HG03280 (cell line): ENCODE data around the gene TNS1.

Source experiments
- ATAC-seq: cut with Tn5 transposase; IDR thresholded peaks from one replicate; pipeline ENCODE4 v1.9.1; 2021; ENCODE audit warnings: mild to moderate bottlenecking, moderate library complexity; ENCODE audit not compliant: unreplicated experiment

Gene TNS1

GRCh38 chr2:217856159-217856558, 146.6 kb downstream of the TNS1 start:
- no peak for ATAC-seq

DNA sequence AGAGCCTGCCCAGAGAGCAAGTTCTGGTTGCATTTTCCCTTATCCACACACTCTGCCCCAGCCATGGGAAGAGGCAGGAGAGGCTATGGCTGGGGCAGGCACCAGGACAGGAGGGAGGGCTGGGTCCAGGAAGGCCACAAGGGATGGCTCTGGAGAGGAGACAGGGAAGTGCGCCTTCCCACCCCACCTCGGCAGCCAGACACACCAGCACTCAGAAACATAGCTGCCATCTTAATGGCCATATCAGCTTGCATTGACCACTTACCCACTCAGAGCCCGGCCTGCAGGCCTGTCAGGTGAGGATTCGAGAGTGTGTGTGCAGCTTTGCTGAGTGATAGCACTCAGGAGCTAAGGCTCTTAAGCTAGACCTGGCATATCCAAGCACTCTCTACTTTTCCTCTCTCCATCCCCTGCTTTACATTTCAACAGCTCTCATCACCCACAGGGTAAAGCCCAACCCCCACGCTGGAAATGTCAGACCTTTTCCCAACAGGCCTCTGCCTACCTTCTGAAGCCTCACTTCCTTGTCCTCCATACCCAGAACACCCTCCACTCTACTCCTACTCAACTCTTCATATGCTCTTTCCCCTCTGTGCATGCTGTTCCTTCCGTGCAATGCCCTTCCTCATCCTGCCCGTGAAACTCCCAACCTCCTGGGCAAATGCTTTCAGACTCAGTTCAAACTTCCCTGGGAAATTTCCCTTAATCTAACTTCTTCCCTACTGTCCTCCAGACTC, 147.9 kb downstream of the TNS1 start:
- no peak for ATAC-seq

DNA sequence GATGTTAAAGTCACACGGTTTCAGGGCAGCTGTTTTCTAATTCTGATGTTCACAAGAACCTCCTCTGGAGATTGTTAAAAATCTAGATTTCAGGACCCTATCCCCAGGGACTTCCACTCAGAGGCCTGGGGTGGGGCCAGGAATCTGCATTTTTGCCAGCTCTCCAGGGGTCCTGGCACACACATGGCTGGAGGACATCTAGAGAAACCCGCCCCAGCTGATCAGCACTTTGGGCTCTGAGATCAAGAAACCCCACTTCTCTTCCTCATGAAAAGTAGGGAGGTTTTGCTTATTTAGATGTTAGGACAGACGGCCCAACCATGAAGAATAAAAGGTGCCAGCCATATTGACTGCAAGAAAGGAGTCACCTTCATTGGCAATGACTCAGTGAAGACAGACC, 148.8 kb downstream of the TNS1 start:
- ATAC-seq: no peak

DNA sequence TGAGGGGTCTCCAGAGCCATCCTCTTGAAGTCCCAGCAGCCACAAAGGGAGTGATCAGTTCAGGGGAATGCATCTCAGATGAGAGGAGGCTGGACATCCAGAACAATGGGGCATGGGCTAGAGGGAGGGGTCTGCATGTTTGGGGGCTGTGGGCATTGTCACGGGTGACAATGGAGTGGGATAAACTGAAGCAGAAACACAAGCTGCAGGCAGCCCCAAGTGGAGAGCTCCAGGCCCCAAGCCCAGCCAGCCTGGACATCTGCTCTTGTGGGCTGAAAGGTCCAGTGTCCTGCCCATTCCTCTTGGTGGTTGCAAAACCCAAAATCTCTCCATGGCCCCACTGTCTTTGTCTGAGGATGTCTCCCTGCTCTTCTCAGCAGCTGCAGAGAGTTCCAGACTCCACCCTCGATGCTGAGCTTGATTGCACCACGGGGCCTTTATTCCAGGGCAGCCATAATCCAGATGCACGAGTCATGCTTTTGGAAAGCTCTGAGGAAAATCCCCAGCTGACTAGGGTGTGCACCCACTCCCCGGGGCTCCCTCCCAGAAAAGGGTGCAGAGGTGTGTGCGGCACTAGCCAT, 149.4 kb downstream of the TNS1 start:
- no peak for ATAC-seq

DNA sequence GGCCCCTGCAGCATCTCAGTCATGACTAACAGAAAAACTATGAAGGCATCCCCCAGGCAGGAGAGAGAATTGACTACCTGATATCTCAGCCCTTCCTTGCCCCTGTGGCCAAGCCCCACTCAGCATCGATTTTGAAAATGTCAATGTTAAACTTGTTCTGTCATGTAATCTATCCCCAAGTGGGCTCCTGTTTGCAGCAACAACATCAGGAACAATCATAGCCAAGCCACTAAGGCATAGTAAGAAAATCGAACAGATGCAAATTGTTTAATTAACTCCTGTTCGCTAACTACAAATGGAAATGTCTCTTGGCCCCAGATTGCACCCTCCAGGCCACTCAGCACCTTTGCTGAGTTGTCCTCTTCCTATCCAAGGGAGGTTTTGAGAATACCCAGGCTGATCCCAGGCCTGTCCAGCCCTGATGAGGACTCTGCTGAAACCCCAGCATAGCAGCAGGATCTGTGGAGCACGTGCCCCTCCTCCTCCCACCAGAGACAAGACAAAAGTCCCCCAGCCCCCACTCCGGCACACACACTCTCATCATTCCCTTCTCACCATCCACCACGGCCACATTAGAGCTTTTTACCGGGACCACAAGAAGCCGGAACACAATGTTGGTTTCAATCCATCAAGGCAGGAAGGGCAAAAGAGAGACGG, 150.1 kb downstream of the TNS1 start:
- ATAC-seq: no peak

DNA sequence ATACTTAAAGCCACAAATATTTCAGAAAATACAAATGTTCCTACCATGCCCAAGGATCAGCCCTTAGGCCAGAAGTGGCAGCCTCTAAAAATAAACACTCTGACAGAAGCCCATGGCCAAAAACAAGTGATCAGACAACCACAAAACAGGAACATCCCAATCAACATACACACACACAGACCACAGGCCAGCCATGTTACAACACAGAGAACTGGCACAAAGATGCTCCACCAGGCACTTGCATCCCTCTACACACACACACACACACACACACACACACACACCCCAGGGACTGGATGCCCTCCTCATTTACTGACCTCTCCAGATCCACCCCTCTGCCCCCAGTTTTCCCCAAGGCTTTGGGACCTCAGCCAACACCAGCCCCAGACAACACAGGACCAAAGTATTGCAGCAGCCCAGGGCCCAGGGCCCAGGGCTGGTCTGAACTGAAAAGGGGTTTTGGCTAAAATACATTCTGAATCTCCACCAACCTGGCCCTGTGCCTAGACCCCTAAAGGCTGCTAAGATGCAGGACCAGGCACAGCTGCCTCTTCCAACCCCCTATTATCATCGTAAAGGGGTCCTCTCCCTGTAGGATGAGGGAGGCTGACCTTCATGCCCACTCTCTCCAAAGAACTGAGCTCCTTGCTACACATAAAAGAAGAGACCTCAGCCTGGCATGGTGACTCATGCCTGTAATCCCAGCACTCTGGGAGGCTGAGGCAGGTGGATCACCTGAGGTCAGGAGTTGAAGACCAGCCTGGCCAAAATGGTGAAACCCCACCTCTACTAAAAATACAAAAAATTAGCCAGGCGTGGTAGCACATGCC, 151.4 kb downstream of the TNS1 start:
- ATAC-seq: no peak

DNA sequence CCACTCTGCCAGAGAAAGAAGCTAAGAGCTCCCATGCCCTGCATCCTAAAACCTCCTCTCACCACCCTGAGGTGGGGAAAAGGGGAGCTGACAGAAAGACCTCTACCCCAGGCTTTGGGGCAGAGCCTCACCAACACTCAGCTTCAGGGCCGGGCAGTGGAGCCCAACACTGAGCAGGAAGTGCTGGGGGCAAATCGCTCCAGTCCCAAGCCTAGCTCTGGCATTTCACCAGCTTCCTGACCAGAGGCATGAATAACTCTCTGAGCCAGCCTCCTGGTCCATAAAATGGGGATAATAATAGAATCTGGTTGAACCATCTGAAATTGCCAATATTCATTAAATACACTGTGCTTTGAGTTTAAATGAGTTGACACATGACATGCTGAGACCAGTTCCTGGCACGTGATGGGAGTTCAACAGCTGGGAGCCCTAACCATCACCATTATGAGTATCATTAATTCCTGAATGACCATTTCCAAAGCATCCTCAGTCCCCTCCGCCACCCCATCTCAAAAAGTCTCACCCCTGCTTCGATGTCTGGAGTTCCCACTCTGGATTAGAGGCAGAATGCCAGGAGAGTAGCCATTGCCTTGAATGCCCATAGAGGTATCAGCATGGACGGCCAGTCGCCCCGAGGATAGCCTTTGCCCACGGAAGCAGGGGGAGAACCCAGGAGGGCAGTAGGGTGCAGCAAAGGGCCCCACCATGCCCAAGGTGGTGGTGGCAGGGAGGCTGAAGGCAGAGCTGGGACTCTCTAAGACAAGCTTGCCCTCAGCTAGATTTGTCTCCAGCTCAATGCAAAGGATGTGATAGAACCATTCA, 153.4 kb downstream of the TNS1 start:
- no peak for ATAC-seq

- no peak for ATAC-seq
Measured at GRCh38 chr2:217848351-217848957, 154.3 kb downstream of the TNS1 start.

GRCh38 chr2:217847552-217848350, 155.0 kb downstream of the TNS1 start:
- no peak for ATAC-seq

DNA sequence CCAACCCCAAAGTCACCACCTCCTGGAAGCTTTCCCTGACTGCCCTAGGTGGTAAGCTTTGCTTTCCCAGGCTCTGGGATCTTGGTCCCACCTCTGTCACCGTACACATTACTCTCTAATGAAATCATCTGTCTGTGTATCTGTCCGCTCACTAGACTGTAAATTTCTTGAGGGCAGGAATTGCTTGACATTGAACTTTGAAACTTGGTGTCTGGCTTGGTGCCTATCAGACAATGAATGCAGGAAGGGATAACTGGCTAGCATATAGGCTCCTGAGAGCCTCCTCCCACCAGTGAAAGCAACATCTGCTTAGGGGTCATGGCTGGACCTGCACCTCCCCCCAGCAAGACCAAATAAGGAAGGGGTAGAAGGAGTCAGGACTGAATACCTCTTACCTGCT, 155.7 kb downstream of the TNS1 start:
- ATAC-seq: no peak

DNA sequence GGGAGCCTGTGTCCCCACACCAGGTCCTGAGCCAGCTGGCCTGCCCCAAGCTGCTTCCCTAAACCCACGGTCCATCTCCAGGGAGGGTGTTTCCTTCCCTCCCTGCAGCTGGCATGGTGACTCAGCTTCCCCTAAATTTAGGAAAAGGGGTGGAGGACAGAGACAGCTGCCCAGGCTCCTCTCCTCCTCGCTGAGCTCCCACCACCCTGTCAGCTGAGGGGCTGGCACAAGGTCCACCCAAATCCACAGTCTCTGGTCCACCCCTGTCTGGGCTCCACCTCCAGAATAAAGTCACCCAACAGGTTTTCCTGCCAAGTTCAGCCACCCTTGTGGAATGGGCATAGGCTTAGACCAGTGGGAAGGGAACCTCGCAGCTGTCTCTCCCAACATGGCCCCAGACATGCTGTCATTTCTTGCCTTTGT, 156.5 kb downstream of the TNS1 start:
- no peak for ATAC-seq

- ATAC-seq: no peak
Measured at GRCh38 chr2:217845301-217845700, 157.5 kb downstream of the TNS1 start.

- ATAC-seq: no peak
Measured at GRCh38 chr2:217844696-217845095, 158.1 kb downstream of the TNS1 start.

GRCh38 chr2:217843324-217843723, 159.5 kb downstream of the TNS1 start:
- ATAC-seq: no peak

GRCh38 chr2:217842017-217842416, 160.8 kb downstream of the TNS1 start:
- ATAC-seq: no peak

GRCh38 chr2:217840522-217840921, 162.3 kb downstream of the TNS1 start:
- no peak for ATAC-seq

GRCh38 chr2:217839750-217840107, 163.1 kb downstream of the TNS1 start:
- ATAC-seq: no peak

DNA sequence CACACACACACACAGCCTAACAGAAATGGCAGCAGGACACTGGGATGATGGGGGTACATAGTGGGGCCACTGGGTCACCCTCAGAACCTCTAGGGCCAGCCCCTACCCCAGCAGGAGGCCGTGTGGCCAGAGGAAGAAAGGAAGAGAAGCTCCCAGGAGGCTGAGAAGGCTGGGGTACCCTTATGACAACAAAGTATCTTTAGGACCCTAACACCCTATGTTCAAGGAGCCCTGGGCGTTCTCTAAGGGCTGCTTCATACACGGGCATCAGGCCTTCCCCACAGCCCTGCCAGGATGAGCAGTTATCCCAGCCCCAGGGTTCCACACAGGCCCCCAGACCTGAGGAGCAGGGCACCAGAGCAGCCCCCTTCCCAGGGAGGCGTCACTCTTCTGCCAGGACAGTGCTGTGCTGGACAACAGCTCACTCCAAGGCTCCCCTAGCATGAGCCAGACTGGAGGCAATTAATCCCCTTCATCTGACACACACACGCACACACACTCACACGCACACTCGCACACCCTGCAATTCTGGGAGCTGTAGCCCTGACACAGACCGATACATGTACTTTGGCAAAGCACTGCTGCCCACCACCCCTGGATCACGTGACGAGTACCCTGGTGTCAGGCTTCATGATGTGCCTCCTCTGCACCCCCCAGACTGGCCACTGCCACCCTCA, 163.6 kb downstream of the TNS1 start:
- no peak for ATAC-seq

GRCh38 chr2:217838409-217838831, 164.4 kb downstream of the TNS1 start:
- no peak for ATAC-seq
